ENCODE measurements around the gene PANK4. TPM values are rescaled to one million over a fixed set of nuclear protein-coding genes. Genes with fewer than 3 reads are reported as not detected.

Gene PANK4
- polyA plus RNA-seq, 1 experiment, result 10.9 TPM

DNA sequence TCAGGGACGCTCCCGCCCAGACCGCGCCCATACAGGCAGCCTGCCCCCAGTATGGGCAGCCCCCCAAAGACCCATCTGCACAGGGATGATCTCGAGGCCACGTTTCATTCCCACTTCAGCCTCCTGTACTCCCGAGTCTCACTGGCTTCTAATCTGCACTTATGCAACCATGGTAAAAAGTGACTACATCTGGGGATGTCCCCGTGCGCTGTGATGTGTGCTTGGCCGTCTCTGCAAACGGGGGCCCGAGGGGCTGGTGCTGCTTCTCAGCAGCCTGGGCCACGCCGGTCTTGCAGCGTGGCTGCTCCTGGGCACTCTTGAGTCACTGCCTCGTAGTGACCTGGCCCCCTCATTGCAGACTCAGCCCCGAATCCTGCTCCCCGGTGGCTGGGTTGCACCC is 67.7 kb downstream of the PANK4 start:
- ChIA-PET POLR2A (no interaction called here), CTCF (no interaction called here)
- TF ChIP-seq, protein P1, sequence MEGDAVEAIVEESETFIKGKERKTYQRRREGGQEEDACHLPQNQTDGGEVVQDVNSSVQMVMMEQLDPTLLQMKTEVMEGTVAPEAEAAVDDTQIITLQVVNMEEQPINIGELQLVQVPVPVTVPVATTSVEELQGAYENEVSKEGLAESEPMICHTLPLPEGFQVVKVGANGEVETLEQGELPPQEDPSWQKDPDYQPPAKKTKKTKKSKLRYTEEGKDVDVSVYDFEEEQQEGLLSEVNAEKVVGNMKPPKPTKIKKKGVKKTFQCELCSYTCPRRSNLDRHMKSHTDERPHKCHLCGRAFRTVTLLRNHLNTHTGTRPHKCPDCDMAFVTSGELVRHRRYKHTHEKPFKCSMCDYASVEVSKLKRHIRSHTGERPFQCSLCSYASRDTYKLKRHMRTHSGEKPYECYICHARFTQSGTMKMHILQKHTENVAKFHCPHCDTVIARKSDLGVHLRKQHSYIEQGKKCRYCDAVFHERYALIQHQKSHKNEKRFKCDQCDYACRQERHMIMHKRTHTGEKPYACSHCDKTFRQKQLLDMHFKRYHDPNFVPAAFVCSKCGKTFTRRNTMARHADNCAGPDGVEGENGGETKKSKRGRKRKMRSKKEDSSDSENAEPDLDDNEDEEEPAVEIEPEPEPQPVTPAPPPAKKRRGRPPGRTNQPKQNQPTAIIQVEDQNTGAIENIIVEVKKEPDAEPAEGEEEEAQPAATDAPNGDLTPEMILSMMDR (IDR thresholded peaks at IDR 0.05; ENCODE audit: low read depth, low read length), result no peak

More for the DNA sequence above, 67.7 kb downstream of the PANK4 start:
- H3K9me3 ChIP-seq (ENCODE audit: control insufficient read depth, insufficient read depth, low read length), result no peaks in the 10 kb centered on the region; the same call in 1 of the 2 replicates
- H3K4me3 ChIP-seq (ENCODE audit: low read depth, low read length), result no peak overlapping the region
- no peak for DNase-seq (ENCODE audit: low read depth, low spot score)
- no peak overlapping the region for H3K27ac ChIP-seq (ENCODE audit: low read depth, low read length)
- peaks cover 20% of the 10 kb centered on the region for H3K27me3 ChIP-seq (ENCODE audit: control insufficient read depth, insufficient read depth, low read length)

Other genes starting within 250 kb of the PANK4 start
- gene MORN1, start 135.0 kb downstream of the PANK4 start, polyA plus RNA-seq (2011; rRNA removed), result 3.0 and 3.6 TPM in 2 replicates
- gene RER1, start 134.8 kb downstream of the PANK4 start, polyA plus RNA-seq (2011; rRNA removed), result 312 and 324 TPM in 2 replicates
- gene PEX10, start 114.0 kb downstream of the PANK4 start, polyA plus RNA-seq (2011; rRNA removed), result 11.9 and 14.4 TPM in 2 replicates
- gene PLCH2, start 50.3 kb downstream of the PANK4 start, polyA plus RNA-seq (2011; rRNA removed), result 0.05 and 0.06 TPM in 2 replicates
- not detected in 2 replicates for gene HES5, start 3.7 kb upstream of the PANK4 start, polyA plus RNA-seq (2011; rRNA removed)
- gene TNFRSF14, start 29.8 kb upstream of the PANK4 start, polyA plus RNA-seq (2011; rRNA removed), result 5.4 and 7.9 TPM in 2 replicates
- 10.2 and 14.3 TPM in 2 replicates for gene PRXL2B, start 60.2 kb upstream of the PANK4 start, polyA plus RNA-seq (2011; rRNA removed)
- 0.10 and 0.21 TPM in 2 replicates for gene MMEL1, start 106.4 kb upstream of the PANK4 start, polyA plus RNA-seq (2011; rRNA removed)